Parathyroid adenoma (tissue), 2 donors: ENCODE measurements around the gene THSD4.

Experiments used
- H2AFZ ChIP-seq: fragments of 300-600 bp; sonication (generic); one replicate; pipeline ENCODE4 v1.7.0; 2017; ENCODE audit warnings: antibody characterized with exemption, mild to moderate bottlenecking
- H3K27ac ChIP-seq: fragments of 300-600 bp; sonication (generic); one replicate; pipeline ENCODE4 v1.7.0; 2017
- H3K27me3 ChIP-seq: fragments of 300-600 bp; sonication (generic); one replicate; pipeline ENCODE4 v1.7.0; 2017; ENCODE audit warnings: low read length; ENCODE audit not compliant: control insufficient read depth, insufficient read depth
- H3K36me3 ChIP-seq: fragments of 300-600 bp; sonication (generic); one replicate; pipeline ENCODE4 v1.7.0; 2017; ENCODE audit warnings: low read length; ENCODE audit not compliant: control insufficient read depth, insufficient read depth
- H3K4me1 ChIP-seq: fragments of 300-600 bp; sonication (generic); one replicate; pipeline ENCODE4 v1.7.0; 2017; ENCODE audit warnings: control low read depth
- H3K4me2 ChIP-seq: fragments of 300-600 bp; sonication (generic); one replicate; pipeline ENCODE4 v1.7.0; 2017; ENCODE audit warnings: low read length
- H3K4me3 ChIP-seq: fragments of 300-600 bp; sonication (generic); one replicate; pipeline ENCODE4 v1.7.0; 2017; ENCODE audit warnings: low read depth, low read length
- H3K79me2 ChIP-seq: fragments of 300-600 bp; sonication (generic); one replicate; pipeline ENCODE4 v1.7.0; 2017; ENCODE audit warnings: control low read depth
- H3K9ac ChIP-seq: fragments of 300-600 bp; sonication (generic); one replicate; pipeline ENCODE4 v1.7.0; 2017; ENCODE audit warnings: mild to moderate bottlenecking
- H3K9me3 ChIP-seq: fragments of 300-600 bp; sonication (generic); one replicate; pipeline ENCODE4 v1.7.0; 2017; ENCODE audit warnings: low read length; ENCODE audit not compliant: control insufficient read depth
- TF ChIP-seq, protein P1 (sequence below): fragments of 300-600 bp; sonication (generic); IDR thresholded peaks from one replicate; pipeline ENCODE4 v1.7.0; 2017; ENCODE audit warnings: antibody characterized with exemption, mild to moderate bottlenecking
- donor health status: primary hyperparathyroidism.

The THSD4 gene

DNA sequence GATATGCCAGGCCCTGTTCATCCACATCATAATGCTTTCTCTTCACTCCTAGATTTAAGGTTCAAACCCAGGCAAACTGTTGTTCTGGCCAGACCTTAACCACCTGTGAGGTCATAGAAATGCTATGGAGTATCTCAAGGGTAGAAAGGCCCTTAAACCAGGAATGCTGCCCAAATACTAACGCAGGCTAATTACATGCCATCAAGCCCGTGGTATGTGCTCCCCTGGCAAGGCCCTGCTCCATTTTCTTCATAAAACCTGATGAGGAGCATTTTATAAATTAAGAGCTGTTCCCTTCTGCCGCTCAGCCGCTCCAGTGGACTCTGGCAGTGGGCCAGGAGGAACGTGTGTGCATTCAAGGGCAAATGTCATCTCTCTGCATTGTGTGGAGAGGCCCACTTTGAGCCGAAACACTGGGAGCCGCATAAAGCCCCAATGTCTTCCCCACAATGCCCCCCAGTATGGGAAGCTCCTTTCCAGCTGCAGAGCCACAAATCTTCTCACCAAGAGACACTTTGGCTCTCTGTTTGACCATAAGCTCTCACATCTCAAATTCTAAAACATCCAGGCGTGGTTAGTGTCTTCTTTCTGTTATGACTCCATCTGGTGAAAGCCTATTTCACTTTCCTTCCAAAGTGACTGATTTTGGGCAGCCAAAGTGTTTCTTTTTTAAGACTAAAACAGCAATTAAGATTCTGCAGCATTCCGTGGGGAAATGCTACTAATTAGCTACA lies 484.3 kb downstream of the THSD4 start:
- no peak overlapping the region for H3K4me2 ChIP-seq
- no peak overlapping the region for H3K9ac ChIP-seq
- no peaks in the 10 kb centered on the region for H3K36me3 ChIP-seq
- H3K4me3 ChIP-seq = no peak overlapping the region
- no peaks in the 10 kb centered on the region for H3K9me3 ChIP-seq
- H3K27ac ChIP-seq = no peak overlapping the region
- no peaks in the 10 kb centered on the region for H3K4me1 ChIP-seq
- H2AFZ ChIP-seq = no peak overlapping the region
- H3K27me3 ChIP-seq = no peaks in the 10 kb centered on the region
- no peaks in the 10 kb centered on the region for H3K79me2 ChIP-seq
- TF ChIP-seq, protein P1, sequence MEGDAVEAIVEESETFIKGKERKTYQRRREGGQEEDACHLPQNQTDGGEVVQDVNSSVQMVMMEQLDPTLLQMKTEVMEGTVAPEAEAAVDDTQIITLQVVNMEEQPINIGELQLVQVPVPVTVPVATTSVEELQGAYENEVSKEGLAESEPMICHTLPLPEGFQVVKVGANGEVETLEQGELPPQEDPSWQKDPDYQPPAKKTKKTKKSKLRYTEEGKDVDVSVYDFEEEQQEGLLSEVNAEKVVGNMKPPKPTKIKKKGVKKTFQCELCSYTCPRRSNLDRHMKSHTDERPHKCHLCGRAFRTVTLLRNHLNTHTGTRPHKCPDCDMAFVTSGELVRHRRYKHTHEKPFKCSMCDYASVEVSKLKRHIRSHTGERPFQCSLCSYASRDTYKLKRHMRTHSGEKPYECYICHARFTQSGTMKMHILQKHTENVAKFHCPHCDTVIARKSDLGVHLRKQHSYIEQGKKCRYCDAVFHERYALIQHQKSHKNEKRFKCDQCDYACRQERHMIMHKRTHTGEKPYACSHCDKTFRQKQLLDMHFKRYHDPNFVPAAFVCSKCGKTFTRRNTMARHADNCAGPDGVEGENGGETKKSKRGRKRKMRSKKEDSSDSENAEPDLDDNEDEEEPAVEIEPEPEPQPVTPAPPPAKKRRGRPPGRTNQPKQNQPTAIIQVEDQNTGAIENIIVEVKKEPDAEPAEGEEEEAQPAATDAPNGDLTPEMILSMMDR = no peak

DNA sequence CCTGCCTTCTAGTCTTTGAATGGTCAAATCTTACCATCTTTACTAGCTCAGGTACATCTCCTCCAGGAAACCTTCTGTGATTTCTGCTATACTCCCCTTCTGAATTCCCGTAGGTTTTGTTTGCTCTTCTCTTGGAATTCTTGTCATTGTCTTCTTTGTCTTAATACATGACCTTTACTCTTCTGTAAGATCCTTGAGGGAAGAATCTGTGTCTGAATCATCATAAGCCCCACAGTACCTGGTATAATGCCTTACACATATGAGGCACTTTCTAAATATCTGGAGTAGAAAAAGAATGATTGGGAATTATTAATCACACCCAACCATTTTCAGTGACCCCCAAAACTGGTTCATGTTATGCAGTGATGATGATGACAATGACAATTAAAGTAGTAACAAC lies 485.0 kb downstream of the THSD4 start:
- TF ChIP-seq, protein P1 = no peak
- no peaks in the 10 kb centered on the region for H3K4me1 ChIP-seq
- H3K4me2 ChIP-seq = no peak overlapping the region

GRCh38 chr15:71601038-71601834 lies 486.0 kb downstream of the THSD4 start:
- no peak overlapping the region for H3K4me2 ChIP-seq
- no peaks in the 10 kb centered on the region for H3K4me1 ChIP-seq
- TF ChIP-seq, protein P1 = no peak

More for the DNA sequence above, 485.0 kb downstream of the THSD4 start:
- no peak overlapping the region for H3K27ac ChIP-seq
- no peaks in the 10 kb centered on the region for H3K79me2 ChIP-seq
- no peak overlapping the region for H2AFZ ChIP-seq
- H3K9ac ChIP-seq = no peak overlapping the region
- H3K4me3 ChIP-seq = no peak overlapping the region
- H3K9me3 ChIP-seq = no peaks in the 10 kb centered on the region
- peaks cover 2% of the 10 kb centered on the region for H3K36me3 ChIP-seq
- no peaks in the 10 kb centered on the region for H3K27me3 ChIP-seq

DNA sequence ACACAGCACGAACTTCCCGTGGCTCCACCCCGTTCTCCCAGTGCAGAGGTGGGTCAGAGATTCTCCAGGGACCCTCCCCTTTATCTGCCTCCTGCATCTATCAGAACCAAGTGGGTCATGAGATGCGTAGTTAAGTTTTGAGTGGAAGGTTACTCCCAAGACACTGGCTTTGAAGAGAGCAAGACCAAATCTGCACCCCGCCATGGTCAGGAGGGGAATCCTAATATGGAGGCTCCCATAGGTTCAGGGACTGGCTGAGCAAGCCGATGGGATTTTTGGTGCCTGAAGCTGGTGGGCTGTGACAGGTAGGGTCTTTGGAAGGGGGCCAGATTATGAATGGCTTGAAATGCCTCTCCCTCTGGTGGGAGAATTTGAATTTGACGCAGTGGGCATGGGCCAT lies 488.1 kb downstream of the THSD4 start:
- TF ChIP-seq, protein P1 = no peak
- peaks cover 2% of the 10 kb centered on the region for H3K36me3 ChIP-seq
- no peak overlapping the region for H3K4me2 ChIP-seq

More at GRCh38 chr15:71601038-71601834, 486.0 kb downstream of the THSD4 start:
- Histone ChIP-seq H3K9me3 (no peaks in the 10 kb centered on the region), H3K36me3 (peaks cover 2% of the 10 kb centered on the region), H3K4me3 (no peak overlapping the region), H3K27ac (no peak overlapping the region), H2AFZ (no peak overlapping the region), H3K9ac (no peak overlapping the region), H3K79me2 (no peaks in the 10 kb centered on the region), H3K27me3 (no peaks in the 10 kb centered on the region)

More for the DNA sequence above, 488.1 kb downstream of the THSD4 start:
- no peak overlapping the region for H3K27ac ChIP-seq
- H2AFZ ChIP-seq = no peak overlapping the region
- no peaks in the 10 kb centered on the region for H3K4me1 ChIP-seq
- H3K9me3 ChIP-seq = no peaks in the 10 kb centered on the region
- H3K9ac ChIP-seq = no peak overlapping the region
- H3K27me3 ChIP-seq = no peaks in the 10 kb centered on the region
- H3K4me3 ChIP-seq = no peak overlapping the region
- H3K79me2 ChIP-seq = no peaks in the 10 kb centered on the region
